WERI-Rb-1 (cell line): Measurements from ENCODE around the gene MADCAM1.

Experiments used
- DNase-seq: peaks from one replicate; pipeline ENCODE4 v3.0.0-alpha.2; 2020
- H3K27ac ChIP-seq: fragments of 250-450 bp; sonication (Bioruptor Pico); 2 replicates; pipeline ENCODE4 v1.5.1; 2020; ENCODE audit warnings: mild to moderate bottlenecking, moderate library complexity
- H3K27me3 ChIP-seq: fragments of 250-450 bp; sonication (Bioruptor Pico); 2 replicates; pipeline ENCODE4 v1.5.1; 2021; ENCODE audit warnings: mild to moderate bottlenecking, low read depth, moderate library complexity; ENCODE audit not compliant: insufficient read depth, severe bottlenecking
- H3K36me3 ChIP-seq: fragments of 250-450 bp; sonication (Bioruptor Pico); 2 replicates; pipeline ENCODE4 v1.5.1; 2020; ENCODE audit warnings: mild to moderate bottlenecking, moderate library complexity
- H3K4me3 ChIP-seq: 2 replicates; pipeline ENCODE4 v1.5.1; 2011; ENCODE audit warnings: low read depth, mild to moderate bottlenecking, control low read depth, low read length
- H3K9me3 ChIP-seq: fragments of 250-450 bp; sonication (Bioruptor Pico); 2 replicates; pipeline ENCODE4 v1.5.1; 2021; ENCODE audit warnings: mild to moderate bottlenecking, moderate library complexity; ENCODE audit not compliant: severe bottlenecking
- TF ChIP-seq, protein P1 (sequence below): IDR thresholded peaks from 2 replicates; pipeline ENCODE4 v1.5.1; 2011; ENCODE audit warnings: low read depth, mild to moderate bottlenecking, control low read depth, inconsistent platforms, low read length

Gene MADCAM1

DNA sequence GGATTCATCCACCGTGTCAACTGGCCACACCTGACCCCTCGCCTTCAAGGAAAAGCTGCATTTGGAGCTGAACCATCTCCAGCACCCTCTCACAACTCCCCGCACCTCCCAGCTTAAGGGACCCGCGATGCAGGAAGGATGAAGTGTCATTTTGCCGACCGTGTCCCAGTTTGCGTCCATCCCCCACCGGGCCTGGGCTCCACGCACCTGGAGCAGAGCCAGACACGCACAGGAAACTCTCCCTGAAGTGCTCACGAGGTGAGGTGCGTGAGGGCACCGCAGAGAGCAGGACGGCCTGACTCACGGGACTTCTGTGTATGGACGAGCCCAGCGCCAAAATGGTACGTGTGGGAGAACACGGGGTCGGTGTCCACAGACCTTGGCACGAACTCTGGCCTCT, 42.7 kb upstream of the MADCAM1 start:
- Histone ChIP-seq H3K36me3 (peaks cover 20% of the 10 kb centered on the region), H3K27me3 (no peaks in the 10 kb centered on the region), H3K27ac (no peak overlapping the region), H3K9me3 (no peaks in the 10 kb centered on the region), H3K4me3 (no peak overlapping the region)
- TF ChIP-seq, protein P1, sequence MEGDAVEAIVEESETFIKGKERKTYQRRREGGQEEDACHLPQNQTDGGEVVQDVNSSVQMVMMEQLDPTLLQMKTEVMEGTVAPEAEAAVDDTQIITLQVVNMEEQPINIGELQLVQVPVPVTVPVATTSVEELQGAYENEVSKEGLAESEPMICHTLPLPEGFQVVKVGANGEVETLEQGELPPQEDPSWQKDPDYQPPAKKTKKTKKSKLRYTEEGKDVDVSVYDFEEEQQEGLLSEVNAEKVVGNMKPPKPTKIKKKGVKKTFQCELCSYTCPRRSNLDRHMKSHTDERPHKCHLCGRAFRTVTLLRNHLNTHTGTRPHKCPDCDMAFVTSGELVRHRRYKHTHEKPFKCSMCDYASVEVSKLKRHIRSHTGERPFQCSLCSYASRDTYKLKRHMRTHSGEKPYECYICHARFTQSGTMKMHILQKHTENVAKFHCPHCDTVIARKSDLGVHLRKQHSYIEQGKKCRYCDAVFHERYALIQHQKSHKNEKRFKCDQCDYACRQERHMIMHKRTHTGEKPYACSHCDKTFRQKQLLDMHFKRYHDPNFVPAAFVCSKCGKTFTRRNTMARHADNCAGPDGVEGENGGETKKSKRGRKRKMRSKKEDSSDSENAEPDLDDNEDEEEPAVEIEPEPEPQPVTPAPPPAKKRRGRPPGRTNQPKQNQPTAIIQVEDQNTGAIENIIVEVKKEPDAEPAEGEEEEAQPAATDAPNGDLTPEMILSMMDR = no peak
- DNase-seq = no peak

- peaks cover 20% of the 10 kb centered on the region for H3K36me3 ChIP-seq
Measured at GRCh38 chr19:455031-455705, 41.1 kb upstream of the MADCAM1 start.

DNA sequence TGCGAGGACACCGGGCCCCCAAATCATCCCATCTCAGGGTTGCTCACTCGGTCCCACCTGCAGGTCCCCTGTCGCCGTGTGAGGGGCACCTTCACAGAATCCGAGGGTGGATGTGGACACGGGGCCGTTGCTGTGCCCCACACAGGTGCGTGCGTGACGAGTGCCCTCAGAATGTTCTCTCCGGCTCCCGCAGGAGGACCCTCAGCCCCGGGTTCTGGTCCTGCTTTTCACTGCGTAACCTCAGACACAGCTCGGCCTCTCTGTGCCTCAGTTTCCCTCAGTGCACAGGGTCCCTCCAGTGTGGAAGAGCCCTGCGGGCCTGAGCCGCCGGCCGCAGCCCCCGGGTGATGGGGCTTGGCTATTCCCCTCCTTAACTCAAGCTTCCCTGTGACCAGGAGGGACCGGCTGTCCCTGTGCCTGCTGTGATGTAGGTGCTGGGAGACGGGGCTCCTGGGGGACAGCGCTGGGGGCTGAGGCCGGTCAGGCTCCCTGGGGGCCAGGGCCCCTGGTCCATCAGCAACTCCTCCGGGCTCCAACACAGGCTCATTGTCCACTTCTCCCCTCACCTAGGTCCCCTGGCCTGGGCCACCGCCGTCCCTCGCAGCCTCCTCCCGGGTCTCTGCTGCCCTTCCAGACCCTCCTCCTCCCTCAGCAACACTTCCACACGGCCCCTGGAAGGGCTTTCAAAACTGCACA, 40.3 kb upstream of the MADCAM1 start:
- no peak overlapping the region for H3K27ac ChIP-seq
- TF ChIP-seq, protein P1 = no peak
- H3K4me3 ChIP-seq = no peak overlapping the region
- peaks cover 20% of the 10 kb centered on the region for H3K36me3 ChIP-seq
- DNase-seq = no peak
- H3K9me3 ChIP-seq = no peaks in the 10 kb centered on the region
- H3K27me3 ChIP-seq = no peaks in the 10 kb centered on the region

More at GRCh38 chr19:455031-455705, 41.1 kb upstream of the MADCAM1 start:
- Histone ChIP-seq H3K27ac (no peak overlapping the region), H3K27me3 (no peaks in the 10 kb centered on the region), H3K4me3 (no peak overlapping the region), H3K9me3 (no peaks in the 10 kb centered on the region)
- TF ChIP-seq, protein P1 = no peak
- DNase-seq = peak; percentile 29

DNA sequence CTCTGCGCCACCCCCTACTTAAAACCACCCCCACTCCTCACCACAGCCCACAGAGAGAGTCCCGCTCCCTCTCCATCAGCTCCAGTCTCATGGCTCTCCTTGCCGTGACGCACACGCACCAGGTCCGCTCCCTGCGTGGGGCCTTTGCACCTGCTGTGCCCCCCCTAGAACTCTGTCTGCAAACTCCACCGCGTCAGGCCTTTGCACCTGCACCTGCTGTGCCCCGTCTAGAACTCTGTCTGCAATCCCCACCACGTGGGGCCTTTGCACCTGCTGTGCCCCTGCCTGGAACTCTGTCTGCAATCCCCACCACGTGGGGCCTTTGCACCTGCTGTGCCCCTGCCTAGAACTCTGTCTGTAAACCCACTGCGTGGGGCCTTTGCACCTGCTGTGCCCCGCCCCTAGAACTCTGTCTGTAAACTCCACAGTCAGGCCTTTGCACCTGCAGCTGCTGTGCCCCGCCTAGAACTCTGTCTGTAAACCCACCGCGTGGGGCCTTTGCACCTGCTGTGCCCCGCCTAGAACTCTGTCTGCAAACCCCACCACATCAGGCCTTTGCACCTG, 39.7 kb upstream of the MADCAM1 start:
- Histone ChIP-seq H3K27ac (no peak overlapping the region), H3K9me3 (no peaks in the 10 kb centered on the region)

GRCh38 chr19:457636-458035, 38.6 kb upstream of the MADCAM1 start:
- H3K36me3 ChIP-seq = peaks cover 19% of the 10 kb centered on the region
- H3K27ac ChIP-seq = no peak overlapping the region
- TF ChIP-seq, protein P1 = no peak
- DNase-seq = no peak
- H3K27me3 ChIP-seq = no peaks in the 10 kb centered on the region
- no peak overlapping the region for H3K4me3 ChIP-seq
- no peaks in the 10 kb centered on the region for H3K9me3 ChIP-seq

More for the DNA sequence above, 39.7 kb upstream of the MADCAM1 start:
- no peak for DNase-seq
- Histone ChIP-seq H3K27me3 (no peaks in the 10 kb centered on the region), H3K36me3 (peaks cover 20% of the 10 kb centered on the region), H3K4me3 (no peak overlapping the region)
- TF ChIP-seq, protein P1 = no peak
